Measurements from ENCODE around the gene NME3.

NME3 gene

DNA sequence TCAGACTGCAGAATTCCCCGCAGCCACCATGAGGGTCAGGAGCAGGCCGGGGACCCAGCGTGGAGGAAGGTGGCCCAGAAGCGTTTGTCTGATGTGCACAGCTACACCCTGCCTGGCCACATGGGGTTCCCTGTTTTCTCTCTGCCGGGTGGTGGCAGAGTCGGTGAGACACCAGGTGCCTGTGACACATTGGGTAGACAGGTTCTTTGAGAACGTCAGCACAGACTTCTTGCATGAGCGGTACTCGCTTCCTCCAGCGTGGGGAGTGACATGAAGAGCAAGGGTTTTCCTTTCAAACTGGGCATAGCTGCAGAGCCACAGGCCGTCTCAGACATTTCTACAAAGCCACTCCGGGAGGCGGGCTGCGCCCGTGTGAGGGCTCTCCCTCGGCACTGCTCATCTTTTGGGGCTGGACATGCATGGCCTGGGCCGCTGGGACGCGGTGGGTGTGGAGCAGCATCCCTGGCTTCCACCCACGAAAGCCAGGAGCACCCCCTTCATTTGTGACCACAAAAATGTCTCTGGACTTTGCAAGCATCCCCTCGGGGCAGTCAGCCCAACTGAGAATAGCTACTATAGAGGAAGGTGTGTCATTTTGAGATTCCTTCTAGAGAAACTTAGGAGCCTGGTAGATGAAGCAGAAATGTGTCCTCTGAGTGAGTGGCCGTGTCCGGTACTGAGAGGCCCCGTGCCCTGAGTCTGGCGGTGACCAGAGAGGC, 26.0 kb downstream of the NME3 start:
- H4K20me1 ChIP-seq: peaks cover 32 to 91% (median 60%) of the 10 kb centered on the region in 11 experiments; a peak in 19 of 22 replicates
- no peaks in the 10 kb centered on the region for H3K27me3 ChIP-seq
- TF ChIP-seq Cebpa-rat (IDR thresholded peaks at IDR 0.05): no peak
- peak overlapping the region in 2 of 11 experiments; percentile 0 to 18; a peak in 2 of 22 replicates for H3K27ac ChIP-seq
- no peak overlapping the region for H3K4me3 ChIP-seq
- no peaks in the 10 kb centered on the region for H3K9me3 ChIP-seq (replicated peaks in 1 of 11)
- peak overlapping the region in 5 of 11 experiments; percentile 1 to 21 (median 11); a peak in 3 of 22 replicates for H3K9ac ChIP-seq
- peak overlapping the region in 6 of 11 experiments; percentile 11 to 39 (median 25); a peak in 10 of 22 replicates for H3K4me2 ChIP-seq
- peaks cover 0 to 19% (median 12%) of the 10 kb centered on the region in 10 experiments; a peak in 11 of 20 replicates for H3K4me1 ChIP-seq
- peaks cover 86 to 100% (median 97%) of the 10 kb centered on the region in 11 experiments for H3K36me3 ChIP-seq

DNA sequence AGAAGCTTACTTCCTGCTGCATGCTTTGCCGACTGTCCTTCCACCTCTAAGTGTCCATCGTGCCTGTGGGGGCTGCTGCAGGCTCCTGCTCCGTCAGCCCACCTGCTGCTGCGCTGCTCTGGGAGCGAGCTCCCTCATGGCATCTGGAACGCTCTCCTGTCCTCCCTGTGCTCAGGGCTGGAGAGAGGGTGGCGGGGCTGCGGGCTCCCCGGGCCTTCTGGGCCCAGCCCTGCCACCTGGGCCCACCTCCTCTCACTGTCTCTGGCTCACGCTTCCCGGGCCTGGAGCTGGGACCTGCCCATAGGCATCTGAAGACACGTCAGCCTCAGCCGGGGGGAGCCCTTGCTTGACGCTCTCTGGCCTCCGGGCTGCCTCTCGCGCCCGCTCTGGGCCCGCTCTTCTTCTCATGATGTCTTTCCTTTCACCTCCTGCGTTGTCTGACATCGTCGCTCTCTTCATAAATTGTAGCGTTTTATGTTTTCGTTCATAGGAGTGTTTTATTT, 27.0 kb downstream of the NME3 start:
- H3K4me2 ChIP-seq: 0 out of 22 replicates have a peak overlapping the region, but pooled peaks of 1 of the 11 experiments have one; percentile 34
- peaks cover 32 to 87% (median 56%) of the 10 kb centered on the region in 11 experiments; a peak in 19 of 22 replicates for H4K20me1 ChIP-seq
- TF ChIP-seq Cebpa-rat (IDR thresholded peaks at IDR 0.05): no peak
- H3K36me3 ChIP-seq: peaks cover 80 to 97% (median 92%) of the 10 kb centered on the region in 11 experiments
- no peaks in the 10 kb centered on the region for H3K27me3 ChIP-seq
- H3K4me3 ChIP-seq: no peak overlapping the region
- peaks cover 0 to 6% (median 4%) of the 10 kb centered on the region in 11 experiments; a peak in 11 of 22 replicates for H3K9me3 ChIP-seq (replicated peaks in 1 of 11)
- peak overlapping the region in 1 of 11 experiments; percentile 16; a peak in 2 of 22 replicates for H3K27ac ChIP-seq
- peak overlapping the region in 4 of 11 experiments; percentile 5 to 29 (median 15); a peak in 3 of 22 replicates for H3K9ac ChIP-seq
- H3K4me1 ChIP-seq: peaks cover 0 to 19% (median 12%) of the 10 kb centered on the region in 10 experiments; a peak in 11 of 20 replicates

DNA sequence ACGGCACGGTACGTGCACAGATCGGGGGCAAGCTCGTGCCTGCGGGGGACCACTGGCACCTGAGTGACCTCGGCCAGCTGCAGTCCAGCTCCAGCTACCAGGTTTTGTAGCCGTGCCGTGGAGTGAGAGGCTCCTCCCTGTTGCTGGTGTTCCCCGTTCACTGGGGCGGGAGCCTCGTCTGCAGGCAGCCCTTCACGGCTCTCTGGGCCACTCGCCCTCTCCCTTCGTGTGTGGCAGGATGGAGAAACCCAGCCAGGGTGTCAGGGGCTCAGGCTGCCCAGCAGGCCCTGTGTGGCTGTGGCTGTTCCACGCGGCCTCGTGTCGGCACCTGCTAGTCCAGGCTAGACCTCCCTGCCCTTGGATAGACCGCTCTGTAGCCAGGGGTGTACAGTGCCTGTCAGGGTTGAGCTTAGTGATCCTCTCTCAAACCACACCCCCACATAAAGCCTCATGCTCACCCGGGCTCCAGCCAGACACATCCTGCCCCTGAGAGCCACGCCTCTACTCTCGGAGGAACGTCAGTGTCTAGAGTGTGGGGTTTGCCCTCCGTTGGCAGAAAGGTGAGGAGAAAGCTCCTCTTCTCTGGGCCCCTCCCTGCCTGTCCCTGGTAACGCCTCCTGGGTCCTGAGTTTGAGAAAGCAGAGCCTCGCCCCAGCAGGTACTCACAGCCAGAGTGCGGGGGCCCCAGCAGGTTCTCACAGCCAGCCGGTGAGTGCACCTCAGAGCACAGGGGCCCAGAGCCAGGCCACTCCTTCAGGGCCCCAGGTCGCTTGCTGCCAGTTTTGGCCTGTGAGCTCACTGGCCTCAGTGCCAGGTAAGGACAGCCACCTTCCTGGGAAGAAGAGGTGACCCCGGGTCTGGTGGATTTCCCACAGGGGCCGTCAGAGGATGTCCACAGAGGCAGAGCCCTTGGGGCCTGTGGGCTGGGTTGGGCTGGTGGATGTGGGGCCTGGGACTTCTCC, 27.7 kb downstream of the NME3 start:
- Histone ChIP-seq H3K4me3 (no peak overlapping the region), H3K27ac (peak overlapping the region in 2 of 11 experiments; percentile 2 to 16; a peak in 2 of 22 replicates), H3K36me3 (peaks cover 72 to 89% (median 85%) of the 10 kb centered on the region in 11 experiments), H3K9ac (peak overlapping the region in 5 of 11 experiments; percentile 5 to 29 (median 9); a peak in 4 of 22 replicates), H3K4me2 (0 out of 22 replicates have a peak overlapping the region, but pooled peaks of 1 of the 11 experiments have one; percentile 34), H4K20me1 (peaks cover 32 to 80% (median 53%) of the 10 kb centered on the region in 11 experiments; a peak in 18 of 22 replicates), H3K27me3 (no peaks in the 10 kb centered on the region), H3K9me3 (replicated peaks in 1 of 11) (peaks cover 0 to 14% (median 12%) of the 10 kb centered on the region in 11 experiments; a peak in 15 of 22 replicates), H3K4me1 (peaks cover 0 to 19% (median 12%) of the 10 kb centered on the region in 10 experiments; a peak in 11 of 20 replicates)
- no peak for TF ChIP-seq Cebpa-rat (IDR thresholded peaks at IDR 0.05)

DNA sequence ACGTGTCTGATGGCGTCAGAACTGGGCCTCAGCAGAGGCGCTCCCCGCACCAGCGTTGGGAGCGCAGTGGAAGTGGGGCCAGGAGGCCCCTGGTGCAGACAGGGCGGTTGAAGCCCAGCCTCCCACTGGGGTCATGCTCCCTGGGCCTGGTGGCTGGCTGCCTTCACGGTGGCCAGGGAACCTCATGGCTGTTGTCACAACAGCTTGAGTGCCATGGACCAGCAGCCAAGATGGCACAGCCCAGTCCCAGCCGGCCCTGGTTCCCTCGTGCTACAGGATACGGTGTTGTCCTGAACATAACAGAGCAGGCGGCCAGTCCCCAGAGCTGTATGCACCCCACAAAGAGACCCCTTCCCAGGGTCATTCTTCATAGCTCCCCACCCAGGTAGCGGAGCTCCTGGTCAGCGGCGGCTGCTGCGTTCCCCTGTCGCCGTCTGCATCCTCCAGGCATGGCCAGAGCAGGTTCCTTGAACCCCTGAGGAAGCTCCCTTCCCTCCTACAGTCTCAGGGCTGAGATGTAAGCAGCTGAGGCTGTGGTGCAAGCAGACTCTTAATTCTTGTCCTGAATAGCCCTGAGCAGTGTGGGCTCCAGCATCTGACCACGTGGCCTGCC, 29.7 kb downstream of the NME3 start:
- Histone ChIP-seq H4K20me1 (peaks cover 24 to 68% (median 52%) of the 10 kb centered on the region in 11 experiments; a peak in 18 of 22 replicates), H3K4me2 (no peak overlapping the region), H3K27me3 (no peaks in the 10 kb centered on the region), H3K9ac (peak overlapping the region in 2 of 11 experiments; percentile 10 to 32; a peak in 2 of 22 replicates), H3K4me3 (no peak overlapping the region), H3K36me3 (peaks cover 52 to 69% (median 65%) of the 10 kb centered on the region in 11 experiments), H3K27ac (no peak overlapping the region), H3K4me1 (peaks cover 0 to 19% (median 12%) of the 10 kb centered on the region in 10 experiments; a peak in 11 of 20 replicates), H3K9me3 (replicated peaks in 1 of 11) (peaks cover 0 to 34% (median 32%) of the 10 kb centered on the region in 11 experiments; a peak in 19 of 22 replicates)
- TF ChIP-seq Cebpa-rat (IDR thresholded peaks at IDR 0.05): no peak

DNA sequence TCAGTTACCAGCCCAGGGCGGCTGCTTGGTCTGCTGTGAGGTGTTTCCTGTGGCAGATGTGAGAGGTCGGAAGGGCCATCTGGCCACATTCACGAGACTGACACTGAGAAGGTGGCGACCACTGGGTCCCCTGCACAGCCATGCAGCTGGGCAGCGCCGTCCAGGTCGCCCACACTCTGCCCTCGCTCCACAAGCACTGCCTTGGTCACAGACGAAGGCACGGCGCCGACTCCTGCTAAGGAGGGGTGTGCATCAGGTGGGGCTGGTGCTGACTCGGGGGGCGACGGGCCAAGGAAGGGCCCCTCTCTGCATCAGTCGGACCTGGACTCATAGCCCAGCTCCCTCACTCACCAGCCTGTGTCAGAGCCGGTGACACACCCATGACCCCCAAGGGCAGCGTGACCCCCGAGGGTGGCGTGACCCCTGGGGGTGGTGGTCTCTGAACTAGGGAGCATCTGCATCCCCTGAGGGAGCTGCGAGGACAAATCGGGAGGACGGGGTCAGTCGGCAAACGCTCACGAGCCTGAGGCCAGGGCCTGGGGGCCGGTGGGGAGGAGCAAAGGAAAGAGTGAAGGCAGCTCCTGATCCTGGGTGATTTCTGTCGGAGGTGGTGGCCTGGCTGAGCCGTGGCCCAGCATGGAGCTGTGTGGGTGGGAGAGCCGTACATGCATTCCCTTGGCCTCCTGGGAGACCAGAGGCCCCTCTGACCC, 30.4 kb downstream of the NME3 start:
- Histone ChIP-seq H3K4me3 (no peak overlapping the region), H3K36me3 (peaks cover 45 to 62% (median 58%) of the 10 kb centered on the region in 11 experiments), H3K27ac (no peak overlapping the region), H4K20me1 (peaks cover 20 to 61% (median 45%) of the 10 kb centered on the region in 11 experiments; a peak in 18 of 22 replicates), H3K4me1 (peaks cover 0 to 18% (median 12%) of the 10 kb centered on the region in 10 experiments; a peak in 11 of 20 replicates), H3K27me3 (no peaks in the 10 kb centered on the region), H3K4me2 (no peak overlapping the region), H3K9me3 (replicated peaks in 1 of 11) (peaks cover 0 to 41% (median 39%) of the 10 kb centered on the region in 11 experiments; a peak in 20 of 22 replicates), H3K9ac (peak overlapping the region in 1 of 11 experiments; percentile 16; a peak in 1 of 22 replicates)
- TF ChIP-seq Cebpa-rat (IDR thresholded peaks at IDR 0.05): no peak

DNA sequence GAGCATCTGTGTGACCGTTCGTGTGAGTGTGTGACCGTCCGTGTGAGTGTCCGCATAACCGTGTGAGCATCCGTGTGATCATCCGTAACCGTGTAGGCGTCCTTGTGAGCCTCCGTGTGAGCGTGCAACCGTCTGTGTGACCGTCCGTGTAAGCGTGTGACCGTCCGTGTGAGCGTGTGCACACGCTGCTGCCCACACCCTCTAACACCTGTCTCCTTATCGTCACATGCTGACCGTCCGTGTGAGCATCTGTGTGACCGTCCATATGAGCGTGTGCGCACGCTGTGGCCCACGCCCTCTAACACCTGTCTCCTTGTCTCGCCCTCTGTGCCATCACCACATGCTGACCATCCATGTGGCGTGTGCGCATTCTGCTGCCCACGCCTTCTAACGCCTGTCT, 31.1 kb downstream of the NME3 start:
- Histone ChIP-seq H3K27me3 (no peaks in the 10 kb centered on the region), H3K9me3 (replicated peaks in 1 of 11) (peaks cover 0 to 48% (median 46%) of the 10 kb centered on the region in 11 experiments; a peak in 20 of 22 replicates), H3K36me3 (peaks cover 43 to 61% (median 56%) of the 10 kb centered on the region in 11 experiments), H3K4me3 (no peak overlapping the region), H3K4me2 (no peak overlapping the region), H3K9ac (no peak overlapping the region), H3K27ac (no peak overlapping the region), H3K4me1 (peaks cover 0 to 14% (median 5%) of the 10 kb centered on the region in 10 experiments; a peak in 11 of 20 replicates), H4K20me1 (peaks cover 20 to 54% (median 43%) of the 10 kb centered on the region in 11 experiments; a peak in 18 of 22 replicates)
- TF ChIP-seq Cebpa-rat (IDR thresholded peaks at IDR 0.05): no peak

DNA sequence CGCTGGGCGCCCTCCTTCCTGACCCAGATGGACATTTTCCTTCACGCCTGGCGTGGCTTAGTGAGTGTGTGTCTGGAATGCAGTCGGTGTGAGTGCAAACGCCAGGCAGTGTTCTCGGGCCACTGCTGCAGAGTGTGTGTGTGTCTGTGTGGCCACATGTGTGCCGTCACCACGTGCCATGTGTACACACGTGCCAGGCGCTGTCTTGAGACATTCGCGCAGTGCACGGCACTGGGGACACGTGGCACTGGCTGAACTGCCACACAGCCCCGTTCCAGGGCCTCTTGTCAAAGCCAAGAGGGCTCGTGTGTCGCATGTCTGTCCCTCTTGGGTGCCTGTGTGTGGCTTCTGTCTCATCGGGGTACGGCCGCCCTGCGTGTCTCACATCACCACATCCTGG, 36.5 kb downstream of the NME3 start:
- Histone ChIP-seq H4K20me1 (peaks cover 0 to 44% (median 15%) of the 10 kb centered on the region in 11 experiments; a peak in 11 of 22 replicates), H3K4me2 (no peak overlapping the region), H3K4me3 (peak overlapping the region in 2 of 10 experiments; percentile 1 to 5; a peak in 1 of 20 replicates), H3K9me3 (replicated peaks in 1 of 11) (peaks cover 0 to 76% (median 65%) of the 10 kb centered on the region in 11 experiments; a peak in 20 of 22 replicates), H3K27ac (no peak overlapping the region), H3K9ac (no peak overlapping the region), H3K36me3 (peaks cover 52 to 63% (median 58%) of the 10 kb centered on the region in 11 experiments), H3K27me3 (no peaks in the 10 kb centered on the region), H3K4me1 (peaks cover 0 to 12% (median 0%) of the 10 kb centered on the region in 10 experiments; a peak in 6 of 20 replicates)
- no peak for TF ChIP-seq Cebpa-rat (IDR thresholded peaks at IDR 0.05)

Measured in BLaER1 treated with 17β-estradiol and CSF1 and Interleukin-3, amounts not matched to agents 10 nM and 100 nM (cell line).